ENCODE data around the gene CUL9.

DNA sequence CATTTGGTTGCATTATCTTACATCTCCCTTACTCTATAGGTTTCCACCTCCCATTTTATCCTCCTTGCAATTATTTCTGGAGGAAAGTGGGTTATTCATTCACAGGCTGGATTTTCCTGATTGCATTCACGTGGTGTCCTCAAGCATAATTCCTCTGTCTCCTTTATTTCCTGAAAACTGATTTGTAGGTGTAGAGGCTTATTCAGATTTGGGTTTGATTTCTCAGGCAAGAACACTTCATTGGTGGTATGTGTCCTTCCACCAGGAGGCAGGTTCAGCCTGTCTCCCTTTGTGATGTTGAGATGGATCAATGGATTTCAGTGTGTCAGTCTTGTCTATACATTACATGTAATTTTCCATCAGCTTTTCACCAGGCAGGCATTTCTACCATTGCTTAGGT lies 30.0 kb downstream of the CUL9 start:
- TF ChIP-seq, protein P1, sequence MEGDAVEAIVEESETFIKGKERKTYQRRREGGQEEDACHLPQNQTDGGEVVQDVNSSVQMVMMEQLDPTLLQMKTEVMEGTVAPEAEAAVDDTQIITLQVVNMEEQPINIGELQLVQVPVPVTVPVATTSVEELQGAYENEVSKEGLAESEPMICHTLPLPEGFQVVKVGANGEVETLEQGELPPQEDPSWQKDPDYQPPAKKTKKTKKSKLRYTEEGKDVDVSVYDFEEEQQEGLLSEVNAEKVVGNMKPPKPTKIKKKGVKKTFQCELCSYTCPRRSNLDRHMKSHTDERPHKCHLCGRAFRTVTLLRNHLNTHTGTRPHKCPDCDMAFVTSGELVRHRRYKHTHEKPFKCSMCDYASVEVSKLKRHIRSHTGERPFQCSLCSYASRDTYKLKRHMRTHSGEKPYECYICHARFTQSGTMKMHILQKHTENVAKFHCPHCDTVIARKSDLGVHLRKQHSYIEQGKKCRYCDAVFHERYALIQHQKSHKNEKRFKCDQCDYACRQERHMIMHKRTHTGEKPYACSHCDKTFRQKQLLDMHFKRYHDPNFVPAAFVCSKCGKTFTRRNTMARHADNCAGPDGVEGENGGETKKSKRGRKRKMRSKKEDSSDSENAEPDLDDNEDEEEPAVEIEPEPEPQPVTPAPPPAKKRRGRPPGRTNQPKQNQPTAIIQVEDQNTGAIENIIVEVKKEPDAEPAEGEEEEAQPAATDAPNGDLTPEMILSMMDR (IDR thresholded peaks at IDR 0.05): peak; percentile 30
- TF ChIP-seq EZH2 (IDR thresholded peaks at IDR 0.05) (no peak), EZH2phosphoT487 (IDR thresholded peaks at IDR 0.05) (no peak)

Measured in neural progenitor cell (in vitro differentiated cells).